ENCODE measurements around the gene ITPK1.
"Not testable (repeated sequence)": the region's sequence is repeated elsewhere in the genome, so short reads cannot be mapped to it uniquely, and the experiment has no call there.

Gene ITPK1

GRCh38 chr14:93064411-93065271 lies 51.1 kb downstream of the ITPK1 start:
- DNase-seq (ENCODE audit: insufficient read length, low spot score) (no peak), FAIRE-seq (no peak)
- no peak for TF ChIP-seq CTCF (IDR thresholded peaks at IDR 0.05; ENCODE audit: insufficient read depth, missing control alignments)

- FAIRE-seq (no peak), DNase-seq (ENCODE audit: insufficient read length, low spot score) (no peak)
- no peak for TF ChIP-seq CTCF (IDR thresholded peaks at IDR 0.05; ENCODE audit: insufficient read depth, missing control alignments)
Observed at GRCh38 chr14:93063393-93063792, 52.3 kb downstream of the ITPK1 start.

- FAIRE-seq (no peak), DNase-seq (ENCODE audit: insufficient read length, low spot score) (no peak)
- no peak for TF ChIP-seq CTCF (IDR thresholded peaks at IDR 0.05; ENCODE audit: insufficient read depth, missing control alignments)
Observed at GRCh38 chr14:93062890-93063289, 52.8 kb downstream of the ITPK1 start.

- DNase-seq (ENCODE audit: insufficient read length, low spot score); FAIRE-seq: not testable (repeated sequence)
Observed at GRCh38 chr14:93062013-93062412, 53.7 kb downstream of the ITPK1 start.

GRCh38 chr14:93061380-93062012 lies 54.2 kb downstream of the ITPK1 start:
- no peak for DNase-seq (ENCODE audit: insufficient read length, low spot score)
- TF ChIP-seq CTCF (IDR thresholded peaks at IDR 0.05; ENCODE audit: insufficient read depth, missing control alignments), result no peak
- FAIRE-seq, result no peak

- TF ChIP-seq CTCF (IDR thresholded peaks at IDR 0.05; ENCODE audit: insufficient read depth, missing control alignments), result no peak
- no peak for FAIRE-seq
- no peak for DNase-seq (ENCODE audit: insufficient read length, low spot score)
Observed at GRCh38 chr14:93060841-93061240, 54.9 kb downstream of the ITPK1 start.

GRCh38 chr14:93059917-93060545 lies 55.7 kb downstream of the ITPK1 start:
- no peak for FAIRE-seq
- no peak for TF ChIP-seq CTCF (IDR thresholded peaks at IDR 0.05; ENCODE audit: insufficient read depth, missing control alignments)
- no peak for DNase-seq (ENCODE audit: insufficient read length, low spot score)

Measured in D721Med (cell line).